ENCODE results near the gene STAT4. TPM values are rescaled to one million over a fixed set of nuclear protein-coding genes. Genes with fewer than 3 reads are reported as not detected.

STAT4 gene
- total RNA-seq, 1 donor from 2014 or later = 2.1 TPM

DNA sequence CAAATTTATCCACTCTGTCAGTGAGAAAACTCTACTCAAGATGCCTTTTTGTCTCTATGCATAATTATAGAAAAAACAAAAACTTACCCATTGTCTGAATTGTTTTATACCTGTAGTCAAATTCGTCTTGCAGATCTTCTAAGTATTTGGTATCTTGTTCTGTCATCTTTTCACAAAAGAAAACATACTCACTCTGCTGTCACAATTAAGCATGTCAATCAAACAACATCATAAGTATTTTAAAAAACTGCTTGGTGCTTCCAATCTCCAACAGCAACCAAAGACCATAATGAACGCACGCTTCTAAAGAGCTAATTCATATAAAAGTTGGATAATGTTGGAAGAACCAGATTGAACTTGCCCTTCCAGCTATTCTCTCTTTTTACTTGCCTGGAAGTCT, 81.2 kb downstream of the STAT4 start:
- Mint-ChIP-seq H3K9me3 (no peaks in the 10 kb centered on the region), H3K4me3 (no peak overlapping the region), H3K27me3 (no peaks in the 10 kb centered on the region), H3K36me3 (no peaks in the 10 kb centered on the region), H3K27ac (no peak overlapping the region), H3K4me1 (ENCODE audit: unreplicated experiment) (peaks cover 8% of the 10 kb centered on the region)
- TF ChIP-seq, protein P1, sequence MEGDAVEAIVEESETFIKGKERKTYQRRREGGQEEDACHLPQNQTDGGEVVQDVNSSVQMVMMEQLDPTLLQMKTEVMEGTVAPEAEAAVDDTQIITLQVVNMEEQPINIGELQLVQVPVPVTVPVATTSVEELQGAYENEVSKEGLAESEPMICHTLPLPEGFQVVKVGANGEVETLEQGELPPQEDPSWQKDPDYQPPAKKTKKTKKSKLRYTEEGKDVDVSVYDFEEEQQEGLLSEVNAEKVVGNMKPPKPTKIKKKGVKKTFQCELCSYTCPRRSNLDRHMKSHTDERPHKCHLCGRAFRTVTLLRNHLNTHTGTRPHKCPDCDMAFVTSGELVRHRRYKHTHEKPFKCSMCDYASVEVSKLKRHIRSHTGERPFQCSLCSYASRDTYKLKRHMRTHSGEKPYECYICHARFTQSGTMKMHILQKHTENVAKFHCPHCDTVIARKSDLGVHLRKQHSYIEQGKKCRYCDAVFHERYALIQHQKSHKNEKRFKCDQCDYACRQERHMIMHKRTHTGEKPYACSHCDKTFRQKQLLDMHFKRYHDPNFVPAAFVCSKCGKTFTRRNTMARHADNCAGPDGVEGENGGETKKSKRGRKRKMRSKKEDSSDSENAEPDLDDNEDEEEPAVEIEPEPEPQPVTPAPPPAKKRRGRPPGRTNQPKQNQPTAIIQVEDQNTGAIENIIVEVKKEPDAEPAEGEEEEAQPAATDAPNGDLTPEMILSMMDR (conservative IDR thresholded peaks at IDR 0.05) = no peak
- DNase-seq (ENCODE audit: extremely low spot score, unreplicated experiment) = no peak

DNA sequence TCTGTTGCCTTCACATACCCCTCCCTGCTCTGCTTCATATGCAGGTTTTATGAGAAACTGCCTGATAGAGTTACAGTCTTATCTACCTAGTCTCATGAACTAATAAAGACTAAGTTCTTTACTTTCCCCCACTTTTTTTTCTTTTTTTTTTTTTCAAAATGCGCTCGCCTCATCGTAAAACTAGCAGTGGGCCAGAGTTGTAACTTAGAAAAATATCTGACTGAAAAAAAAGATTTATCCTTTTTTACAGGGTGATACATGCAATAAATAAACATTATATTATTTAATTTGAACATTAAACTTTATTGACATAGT, 83.9 kb downstream of the STAT4 start:
- no peaks in the 10 kb centered on the region for H3K27me3 Mint-ChIP-seq
- H3K36me3 Mint-ChIP-seq = no peaks in the 10 kb centered on the region
- H3K9me3 Mint-ChIP-seq = no peaks in the 10 kb centered on the region
- TF ChIP-seq, protein P1 (conservative IDR thresholded peaks at IDR 0.05) = no peak
- peaks cover 8% of the 10 kb centered on the region for H3K4me1 Mint-ChIP-seq (ENCODE audit: unreplicated experiment)
- H3K4me3 Mint-ChIP-seq = no peak overlapping the region
- H3K27ac Mint-ChIP-seq = no peak overlapping the region
- no peak for DNase-seq (ENCODE audit: extremely low spot score, unreplicated experiment)

DNA sequence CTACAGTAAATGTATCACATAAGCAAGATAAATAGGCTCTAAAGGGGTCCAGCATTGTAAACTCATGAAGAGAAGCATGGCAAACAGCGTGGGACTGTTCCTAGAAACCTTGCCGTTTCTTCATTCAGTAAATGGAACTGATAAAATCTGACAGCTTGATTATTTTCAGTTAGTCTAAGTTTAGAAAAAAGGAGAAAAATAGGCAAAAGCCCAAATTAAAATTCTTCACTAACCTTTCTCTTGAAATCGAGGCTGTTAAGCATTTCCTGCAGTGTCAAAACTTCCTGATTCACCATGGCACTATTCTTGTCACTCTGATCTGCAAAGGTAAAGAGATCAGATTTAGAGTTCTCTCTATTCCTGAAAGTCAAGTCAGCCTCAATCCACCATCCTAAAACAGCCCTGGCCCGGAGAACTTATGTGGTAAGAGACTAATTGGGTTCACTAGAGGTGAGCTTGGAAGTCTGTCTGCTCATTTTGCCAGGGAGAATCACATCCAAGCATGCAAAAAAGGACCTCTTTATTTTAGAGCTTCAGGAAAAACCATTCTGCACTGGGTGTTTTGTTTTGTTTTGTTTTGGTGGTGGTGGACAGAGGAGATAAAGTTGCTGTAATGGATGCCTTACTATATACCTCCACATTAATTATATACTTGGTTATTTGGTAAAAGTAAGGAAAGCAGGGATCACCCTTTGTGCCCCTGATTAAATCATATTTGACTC, 84.4 kb downstream of the STAT4 start:
- no peak for DNase-seq (ENCODE audit: extremely low spot score, unreplicated experiment)
- Mint-ChIP-seq H3K27me3 (peaks cover 1% of the 10 kb centered on the region), H3K27ac (no peak overlapping the region), H3K36me3 (no peaks in the 10 kb centered on the region), H3K4me3 (no peak overlapping the region), H3K9me3 (no peaks in the 10 kb centered on the region), H3K4me1 (ENCODE audit: unreplicated experiment) (peaks cover 8% of the 10 kb centered on the region)
- TF ChIP-seq, protein P1 (conservative IDR thresholded peaks at IDR 0.05) = no peak

DNA sequence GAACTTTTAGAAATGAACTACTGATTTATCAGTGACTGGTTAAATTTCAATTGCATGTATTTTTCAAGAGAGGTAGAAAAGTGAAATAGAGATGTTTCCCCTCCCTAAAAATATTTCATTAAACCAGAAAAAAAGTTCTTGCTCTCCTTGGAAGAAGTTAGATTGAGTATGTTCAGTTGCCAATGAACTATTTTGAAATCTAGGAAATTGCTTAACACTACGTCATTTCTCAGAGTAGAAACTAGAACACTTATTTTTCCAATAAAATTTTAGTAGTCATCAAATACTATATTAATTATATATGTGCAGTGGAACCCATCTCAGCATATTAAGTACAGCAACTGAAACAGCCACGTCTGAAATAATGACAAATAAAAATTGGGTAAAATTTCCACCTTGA, 85.0 kb downstream of the STAT4 start:
- peaks cover 8% of the 10 kb centered on the region for H3K4me1 Mint-ChIP-seq (ENCODE audit: unreplicated experiment)
- TF ChIP-seq, protein P1 (conservative IDR thresholded peaks at IDR 0.05) = no peak
- DNase-seq (ENCODE audit: extremely low spot score, unreplicated experiment) = no peak
- peaks cover 3% of the 10 kb centered on the region for H3K27me3 Mint-ChIP-seq
- H3K4me3 Mint-ChIP-seq = no peak overlapping the region
- no peaks in the 10 kb centered on the region for H3K36me3 Mint-ChIP-seq
- H3K27ac Mint-ChIP-seq = no peak overlapping the region
- no peaks in the 10 kb centered on the region for H3K9me3 Mint-ChIP-seq

DNA sequence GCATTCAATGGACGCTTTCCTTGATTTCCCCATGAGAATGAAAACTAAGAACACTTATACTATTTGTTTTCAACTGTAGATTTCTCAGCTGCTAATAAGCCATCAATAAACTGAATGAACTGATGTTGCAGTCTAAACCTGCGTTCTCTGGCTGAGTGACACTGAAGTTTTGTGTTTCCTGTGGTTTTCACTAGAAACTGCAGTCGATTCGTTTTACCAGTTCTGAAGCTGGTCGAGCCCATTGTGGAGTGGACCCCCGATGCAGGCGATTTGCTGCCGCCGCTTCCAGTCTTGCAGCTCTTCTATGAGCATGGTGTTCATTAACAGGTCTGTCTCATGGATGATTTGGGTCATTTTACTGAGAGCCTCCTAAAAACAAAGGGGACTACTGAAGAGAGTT, 86.2 kb downstream of the STAT4 start:
- peaks cover 8% of the 10 kb centered on the region for H3K4me1 Mint-ChIP-seq (ENCODE audit: unreplicated experiment)
- peaks cover 3% of the 10 kb centered on the region for H3K27me3 Mint-ChIP-seq
- DNase-seq (ENCODE audit: extremely low spot score, unreplicated experiment) = no peak
- TF ChIP-seq, protein P1 (conservative IDR thresholded peaks at IDR 0.05) = no peak
- no peak overlapping the region for H3K4me3 Mint-ChIP-seq
- H3K36me3 Mint-ChIP-seq = no peaks in the 10 kb centered on the region
- no peak overlapping the region for H3K27ac Mint-ChIP-seq
- H3K9me3 Mint-ChIP-seq = no peaks in the 10 kb centered on the region

DNA sequence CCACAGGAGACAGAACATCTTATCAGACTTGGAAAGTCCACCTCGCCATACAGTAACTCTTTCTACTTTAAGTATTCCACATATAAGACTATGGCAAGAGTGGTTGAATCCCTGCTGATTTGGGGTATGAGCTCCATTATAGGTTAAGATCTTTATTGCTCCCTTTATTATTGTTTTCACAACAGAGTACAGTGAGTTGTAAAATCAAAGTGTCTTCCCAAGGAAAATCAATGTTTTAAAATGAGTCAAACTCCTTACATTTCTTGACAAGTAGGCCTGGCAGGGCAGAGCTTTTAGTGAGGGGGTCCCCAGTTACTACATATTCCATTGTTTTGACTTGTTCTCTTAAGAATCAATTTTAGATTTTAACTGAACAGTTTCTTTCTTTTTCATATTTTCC, 87.2 kb downstream of the STAT4 start:
- Mint-ChIP-seq H3K27me3 (peaks cover 3% of the 10 kb centered on the region), H3K27ac (no peak overlapping the region), H3K36me3 (no peaks in the 10 kb centered on the region), H3K4me3 (no peak overlapping the region), H3K9me3 (no peaks in the 10 kb centered on the region), H3K4me1 (ENCODE audit: unreplicated experiment) (peaks cover 11% of the 10 kb centered on the region)
- TF ChIP-seq, protein P1 (conservative IDR thresholded peaks at IDR 0.05) = no peak
- no peak for DNase-seq (ENCODE audit: extremely low spot score, unreplicated experiment)

Measured in type B pancreatic cell (in vitro differentiated cells).